GM12878 (cell line): ENCODE measurements around the gene UQCR11. TPM values are rescaled to one million over a fixed set of nuclear protein-coding genes. Genes with fewer than 3 reads are reported as not detected.

Experiments used
- ATAC-seq: fragments of 200-7000 bp; cut with Tn5 transposase; 3 replicates; pipeline ENCODE4 v1.9.1; 2020; ENCODE audit warnings: mild to moderate bottlenecking, moderate library complexity
- BruUV-seq: library from RNA; stranded (reverse); fragments of 400-500 nt; replicated peaks from 2 replicates; lab custom pipeline; 2021; lab: Mats Ljungman, UMichigan
- CTCF ChIA-PET: fragments of 300-600 bp; sonication (Branson Sonifier 250); formaldehyde crosslinking; extraction: SDS; loops from one replicate; lab custom pipeline; 2021; ENCODE audit warnings: inconsistent platforms; lab: Yijun Ruan, JAX
- POLR2A ChIA-PET: fragments of 350-600 bp; formaldehyde crosslinking; extraction: SDS; loops from one replicate; lab custom pipeline; 2021; ENCODE audit warnings: inconsistent platforms; lab: Charles Lee
- RAD21 ChIA-PET: fragments of 300-600 bp; sonication (Branson Sonifier 250); formaldehyde crosslinking; loops from one replicate; lab custom pipeline; 2023; ENCODE audit warnings: antibody characterized with exemption; ENCODE audit not compliant: unreplicated experiment; lab: Charles Lee
- SMC1A ChIA-PET: fragments of 300-600 bp; sonication (Branson Sonifier 250); formaldehyde crosslinking; loops from one replicate; lab custom pipeline; 2023; ENCODE audit not compliant: unreplicated experiment, uncharacterized antibody; lab: Charles Lee
- DNase-seq: peaks from one replicate; pipeline ENCODE4 v3.0.0-alpha.2; 2011; ENCODE audit warnings: low read depth, low spot score
- FAIRE-seq: peaks from 3 replicates; lab custom pipeline; 2011; peaks lifted over from hg19 to GRCh38; lab: Jason Lieb, UNC
- H2AFZ ChIP-seq: 2 replicates; pipeline ENCODE4 v1.6.0; 2011; ENCODE audit warnings: low read depth, low read length, control low read depth; ENCODE audit not compliant: control insufficient read depth
- H3K27ac ChIP-seq: 2 replicates; pipeline ENCODE4 v1.5.1; 2011; ENCODE audit warnings: control low read depth; ENCODE audit not compliant: control insufficient read depth, insufficient read depth
- H3K27me3 ChIP-seq, 2 experiments: replicated peaks in 1 of 2; 2 replicates each; pipeline versions ENCODE4 v1.6.0 to v1.6.1; 2011; ENCODE audit warnings: low read length in 1 of 2; ENCODE audit not compliant: control insufficient read depth in 2 of 2, insufficient read depth in 2 of 2
- H3K36me3 ChIP-seq, 2 experiments: 2 replicates each; pipeline ENCODE4 v1.5.1; 2011; ENCODE audit warnings: low read length in 1 of 2; ENCODE audit not compliant: control insufficient read depth in 2 of 2, insufficient read depth in 2 of 2
- H3K4me1 ChIP-seq: 2 replicates; pipeline ENCODE4 v1.6.1; 2011; ENCODE audit warnings: mild to moderate bottlenecking, low read length, moderate library complexity, mixed read lengths; ENCODE audit not compliant: control insufficient read depth, insufficient read depth
- H3K4me2 ChIP-seq: 2 replicates; pipeline ENCODE4 v1.6.0; 2011; ENCODE audit warnings: control low read depth; ENCODE audit not compliant: control insufficient read depth, insufficient read depth
- H3K4me3 ChIP-seq: fragments of 200-600 bp; sonication (generic); 2 replicates; pipeline ENCODE4 v1.5.1; 2016
- H3K79me2 ChIP-seq: 2 replicates; pipeline ENCODE4 v1.6.0; 2011; ENCODE audit warnings: low read length; ENCODE audit not compliant: control insufficient read depth, insufficient read depth
- H3K9ac ChIP-seq: 2 replicates; pipeline ENCODE4 v1.8.0; 2011; ENCODE audit warnings: low read length, control low read depth, mixed read lengths; ENCODE audit not compliant: control insufficient read depth, insufficient read depth
- H3K9me3 ChIP-seq: replicated peaks from 3 replicates; pipeline ENCODE4 v1.5.1; 2011; ENCODE audit warnings: mild to moderate bottlenecking, low read length; ENCODE audit not compliant: control insufficient read depth, insufficient read depth
- H4K20me1 ChIP-seq: 2 replicates; pipeline ENCODE4 v1.6.0; 2011; ENCODE audit not compliant: control insufficient read depth, insufficient read depth
- CHD1 ChIP-seq: IDR thresholded peaks from 2 replicates; pipeline ENCODE4 v1.6.1; 2012; ENCODE audit warnings: low read depth, low read length, improper control_type of control experiment
- CUX1 ChIP-seq: IDR thresholded peaks from 2 replicates; pipeline ENCODE4 v1.6.1; 2012; ENCODE audit warnings: improper control_type of control experiment, low read depth, low read length; ENCODE audit not compliant: insufficient replicate concordance
- EGR1 ChIP-seq, 2 experiments: IDR thresholded peaks; 1 replicate in 1 of 2; 2 replicates in 1 of 2; pipeline ENCODE4 v1.6.1; 2011 to 2012; ENCODE audit warnings: low read depth in 2 of 2, low read length in 2 of 2, borderline replicate concordance in 1 of 2, mild to moderate bottlenecking in 1 of 2, moderate library complexity in 1 of 2
- MEF2A ChIP-seq: IDR thresholded peaks from 2 replicates; pipeline ENCODE4 v1.6.1; 2011; ENCODE audit warnings: low read depth, mild to moderate bottlenecking, low read length, moderate library complexity; ENCODE audit not compliant: insufficient read depth
- MYB ChIP-seq: fragments of 150-350 bp; IDR thresholded peaks from 2 replicates; pipeline ENCODE4 v1.6.1; 2014; ENCODE audit warnings: mild to moderate bottlenecking, low read depth, low read length, borderline replicate concordance
- NFIC ChIP-seq: IDR thresholded peaks from 2 replicates; pipeline ENCODE4 v1.6.1; 2012; ENCODE audit warnings: low read depth, mild to moderate bottlenecking, inconsistent platforms, low read length, moderate library complexity
- NKRF ChIP-seq: fragments of 450-650 bp; conservative IDR thresholded peaks from 2 replicates; pipeline ENCODE4 v1.6.1; 2017; ENCODE audit warnings: mild to moderate bottlenecking, moderate library complexity
- NR2C1 ChIP-seq: fragments of 450-650 bp; IDR thresholded peaks from 2 replicates; pipeline ENCODE4 v1.6.1; 2017; ENCODE audit warnings: antibody characterized with exemption, mild to moderate bottlenecking, moderate library complexity
- REST ChIP-seq: IDR thresholded peaks from 2 replicates; pipeline ENCODE4 v1.6.1; 2012; ENCODE audit warnings: mild to moderate bottlenecking, low read depth, low read length
- RFX5 ChIP-seq: IDR thresholded peaks from 2 replicates; pipeline ENCODE4 v1.6.1; 2011; ENCODE audit warnings: low read depth, low read length, improper control_type of control experiment
- SREBF2 ChIP-seq: IDR thresholded peaks from 2 replicates; pipeline ENCODE4 v1.6.1; 2012; ENCODE audit warnings: mild to moderate bottlenecking, low read length
- WRNIP1 ChIP-seq: IDR thresholded peaks from 2 replicates; pipeline ENCODE4 v1.6.1; 2011; ENCODE audit warnings: low read depth, low read length, improper control_type of control experiment, borderline replicate concordance
- ZNF24 ChIP-seq: fragments of 450-650 bp; IDR thresholded peaks from 2 replicates; pipeline ENCODE4 v1.6.1; 2017; ENCODE audit warnings: antibody characterized with exemption, mild to moderate bottlenecking
- WGBS: methylation state at CpG from one replicate; pipeline ENCODE4 v1.1.6; 2016; ENCODE audit warnings: low lambda C conversion rate; ENCODE audit not compliant: insufficient replicate concordance, insufficient coverage; ENCODE audit errors: missing lambda C conversion rate; 5-methylcytosine and 5-hydroxymethylcytosine counted together
- in situ Hi-C: fragments of 300-500 bp; cut with MboI; formaldehyde crosslinking; loops from 9 replicates; pipeline ENCODE4 v1.14.3; 2018; ENCODE audit warnings: mixed read lengths
- intact Hi-C: fragments of 100-400 bp; cut with micrococcal nuclease; formaldehyde crosslinking; loops from one replicate; pipeline ENCODE4 v1.14.2; 2022; ENCODE audit not compliant: unreplicated experiment
- polyA plus RNA-seq, 11 experiments: library from polyadenylated mRNA; depleted of rRNA in 4 of 11; unstranded in 6 of 11; stranded (reverse) in 5 of 11; fragments of >200 nt; fragmentation: Nextera tagmentation in 4 of 11; fragmentation: Illumina TruSeq in 1 of 11; extraction: Ambion mirVana in 4 of 11; extraction: Trizol in 1 of 11; gene quantifications; 1 replicate in 1 of 11; 2 replicates in 10 of 11; pipeline versions ENCODE4 v1.2.1 to v1.2.3, GENCODE V29; 2011 to 2016; ENCODE audit warnings: inconsistent platforms in 2 of 11, missing spikeins in 2 of 11, low read depth in 1 of 11
- total RNA-seq, 4 experiments: library from RNA; depleted of rRNA in 3 of 4; stranded (reverse); fragments of >200 nt in 3 of 4; fragmentation: Illumina TruSeq in 1 of 4; extraction: Trizol in 1 of 4; gene quantifications; 2 replicates each; pipeline versions ENCODE4 v1.2.1 to v1.2.3, GENCODE V29; 2013 to 2021

Gene UQCR11
- total and polyA plus RNA-seq, 10 of the 15 experiments (the other 5 are each of a cell fraction or from before 2014, with no cell fraction given): 28.6 to 586 (median 193) TPM

GRCh38 chr19:1626417-1627010 is 21.3 kb upstream of the UQCR11 start:
- FAIRE-seq (no peak), DNase-seq (no peak), ATAC-seq (no peak)
- no peak overlapping the region for H3K4me3 ChIP-seq
- H3K79me2 ChIP-seq: no peaks in the 10 kb centered on the region
- H3K36me3 ChIP-seq: peaks cover 16 to 37% of the 10 kb centered on the region in 2 experiments
- ChIA-PET SMC1A (no interaction called here), RAD21 (no interaction called here), POLR2A (interaction anchor here (1.0 kb wide), 1 partner anchor 10 kb away, joined by 3 read pairs; no protein-coding TSS in a partner anchor), CTCF (interaction anchor here (0.9 kb wide), 1 partner anchor 44 kb away, joined by 3 read pairs; no protein-coding TSS in a partner anchor)
- no peak overlapping the region for H3K4me2 ChIP-seq
- H3K9ac ChIP-seq: no peak overlapping the region
- WGBS: 88% methylated on average over 28 of the region's 32 CpGs
- H3K9me3 ChIP-seq: no peaks in the 10 kb centered on the region
- no peaks in the 10 kb centered on the region for H3K27me3 ChIP-seq
- H2AFZ ChIP-seq: no peak overlapping the region
- in situ Hi-C loops: no loop called here
- intact Hi-C loops: no loop called here
- no peak overlapping the region for H3K27ac ChIP-seq
- no TSS peak for BruUV-seq
- H4K20me1 ChIP-seq: 0 out of 2 replicates have a peak, but pooled peaks cover 4% of the 10 kb centered on the region
- H3K4me1 ChIP-seq: no peaks in the 10 kb centered on the region
- TF ChIP-seq MEF2A (no peak), CHD1 (no peak), ZNF24 (no peak), EGR1 (IDR thresholded peaks at IDR 0.05; ENCODE audit: borderline replicate concordance in 1 of 2, low read depth in 2 of 2, low read length in 2 of 2) (no peak), MYB (no peak), RFX5 (no peak), NFIC (no peak), NR2C1 (no peak), NKRF (no peak), WRNIP1 (no peak), REST (no peak), SREBF2 (no peak), CUX1 (no peak)
